Activated T-cell treated with anti-CD3 and anti-CD28 coated beads for 24 hours (primary cell): Measurements from ENCODE around the gene PSMB5.

Experiments used
- DNase-seq: peaks from one replicate; pipeline ENCODE4 v3.0.0-alpha.2; 2020; ENCODE audit warnings: low read depth

The PSMB5 gene

GRCh38 chr14:23034498-23035302 lies at the start of gene PSMB5:
Gene PSMB5 (minus strand): TSS chr14:23034900. CDS start chr14:23034881, 19 bp downstream.
- peak; percentile 83 for DNase-seq

- DNase-seq: no peak
Observed at GRCh38 chr14:23080474-23080873, 45.8 kb upstream of the PSMB5 start.

DNA sequence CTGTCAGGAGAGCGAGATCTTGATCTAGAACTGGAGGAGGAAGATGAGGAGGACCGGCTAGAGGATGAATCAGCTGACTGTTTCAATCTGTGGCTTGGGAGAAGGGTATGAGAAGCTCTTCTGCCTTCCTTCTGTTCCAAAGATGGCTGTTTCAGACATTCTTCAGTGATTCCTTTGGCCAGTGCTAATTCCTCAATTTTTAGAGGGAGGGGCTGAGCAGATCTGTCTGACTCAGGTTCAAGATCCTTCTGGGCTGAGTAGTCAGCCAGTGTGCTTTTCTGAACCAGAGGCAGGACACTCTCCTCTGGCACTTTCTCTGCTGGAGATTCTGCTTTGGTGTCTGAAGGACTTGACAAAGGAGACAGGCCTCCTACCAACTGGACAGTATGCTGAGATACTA lies 45.0 kb upstream of the PSMB5 start:
- no peak for DNase-seq

GRCh38 chr14:23078692-23079116 lies 44.0 kb upstream of the PSMB5 start:
- DNase-seq: no peak

GRCh38 chr14:23077962-23078361 lies 43.3 kb upstream of the PSMB5 start:
- no peak for DNase-seq

DNA sequence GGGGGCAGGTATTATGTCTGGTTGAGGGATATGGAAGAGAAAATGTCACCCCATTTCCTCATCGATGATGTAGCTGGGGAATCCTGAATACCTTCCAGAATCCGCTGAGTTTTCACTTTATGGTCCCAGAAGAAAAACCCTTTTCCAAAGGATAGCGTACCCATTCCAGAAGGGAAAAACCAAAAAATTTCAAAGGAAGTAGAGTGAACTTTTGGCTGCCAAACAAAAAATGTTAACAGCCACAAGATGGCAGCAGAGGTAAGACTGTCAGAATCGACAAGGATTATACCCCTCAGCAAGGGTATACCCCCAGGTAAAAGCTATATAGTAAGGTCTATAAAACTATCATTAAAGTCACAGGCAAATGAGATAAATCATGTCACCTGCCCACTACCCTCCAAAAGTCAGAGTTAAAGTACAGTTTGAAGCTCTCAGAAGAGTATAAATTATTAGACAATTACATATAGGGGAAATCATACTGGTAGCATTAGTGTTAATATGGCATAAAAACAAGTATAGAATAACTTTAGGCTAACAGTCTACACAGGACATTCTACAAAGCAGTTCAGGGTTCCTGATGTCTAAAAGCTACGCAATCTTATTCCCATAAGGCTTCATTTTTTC lies 42.2 kb upstream of the PSMB5 start:
- no peak for DNase-seq

- DNase-seq: no peak
Observed at GRCh38 chr14:23074906-23075305, 40.2 kb upstream of the PSMB5 start.

DNA sequence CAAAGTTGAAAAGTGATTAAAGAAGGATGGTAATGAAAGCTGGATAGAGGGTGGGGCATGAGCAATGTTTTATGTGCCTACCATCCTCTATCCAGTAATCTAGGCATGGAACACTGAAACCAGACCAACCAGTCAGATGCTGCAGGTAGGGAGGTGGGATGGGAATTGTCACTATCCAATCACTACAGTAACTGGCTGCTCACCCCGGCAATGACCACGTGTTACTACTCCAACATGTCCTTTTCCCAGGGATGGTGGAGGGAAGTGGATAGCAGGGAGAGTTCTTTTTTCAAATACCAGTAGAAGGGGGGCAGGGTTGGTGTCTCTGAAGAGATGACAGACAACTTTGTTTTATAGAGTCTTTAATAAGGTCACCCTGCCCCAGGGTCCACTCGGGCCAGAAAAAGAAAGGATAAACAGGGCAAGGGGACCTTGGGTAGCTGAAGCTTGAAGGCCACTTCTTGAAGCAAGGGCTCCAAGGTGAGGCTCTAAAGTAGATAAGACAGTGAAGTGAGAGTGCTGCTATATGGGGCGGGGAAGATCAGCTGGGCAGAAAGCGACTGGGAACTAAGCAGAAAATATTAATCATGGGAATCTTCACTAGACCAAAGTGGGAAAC lies 37.3 kb upstream of the PSMB5 start:
- DNase-seq: no peak

DNA sequence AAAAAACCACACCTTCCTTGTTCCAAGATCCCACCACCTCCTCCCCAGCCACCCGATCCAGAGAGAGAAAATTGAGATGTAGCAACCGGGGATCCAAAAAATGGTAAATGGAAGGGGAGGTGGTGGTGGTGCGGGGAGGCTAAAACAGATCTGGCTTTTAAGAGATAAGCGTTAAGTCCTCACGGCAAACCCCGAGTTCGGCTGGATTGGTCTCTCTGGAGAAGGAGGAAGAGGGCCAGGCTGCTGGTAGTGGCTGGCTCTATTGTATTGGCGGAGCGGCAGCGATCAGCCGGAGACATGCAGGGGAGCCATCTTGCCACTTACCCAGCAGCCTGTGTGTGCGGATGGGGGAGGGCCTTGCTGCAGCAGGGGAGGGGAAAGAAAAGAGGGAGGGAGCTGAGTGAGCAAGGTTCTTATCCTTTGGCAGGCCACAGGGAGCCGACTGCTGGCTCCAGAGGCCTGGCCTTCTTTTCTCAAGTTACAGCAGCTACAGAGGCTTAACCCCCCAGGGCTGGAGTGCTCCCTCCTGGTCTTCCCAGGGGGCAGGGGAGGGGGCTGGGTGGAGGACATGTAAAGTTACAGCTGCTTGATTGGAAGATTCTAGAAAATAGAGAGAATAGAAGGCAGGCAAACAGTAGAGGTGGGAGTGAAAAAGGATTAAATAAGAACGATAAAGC lies 36.7 kb upstream of the PSMB5 start:
- DNase-seq: peak; percentile 74

DNA sequence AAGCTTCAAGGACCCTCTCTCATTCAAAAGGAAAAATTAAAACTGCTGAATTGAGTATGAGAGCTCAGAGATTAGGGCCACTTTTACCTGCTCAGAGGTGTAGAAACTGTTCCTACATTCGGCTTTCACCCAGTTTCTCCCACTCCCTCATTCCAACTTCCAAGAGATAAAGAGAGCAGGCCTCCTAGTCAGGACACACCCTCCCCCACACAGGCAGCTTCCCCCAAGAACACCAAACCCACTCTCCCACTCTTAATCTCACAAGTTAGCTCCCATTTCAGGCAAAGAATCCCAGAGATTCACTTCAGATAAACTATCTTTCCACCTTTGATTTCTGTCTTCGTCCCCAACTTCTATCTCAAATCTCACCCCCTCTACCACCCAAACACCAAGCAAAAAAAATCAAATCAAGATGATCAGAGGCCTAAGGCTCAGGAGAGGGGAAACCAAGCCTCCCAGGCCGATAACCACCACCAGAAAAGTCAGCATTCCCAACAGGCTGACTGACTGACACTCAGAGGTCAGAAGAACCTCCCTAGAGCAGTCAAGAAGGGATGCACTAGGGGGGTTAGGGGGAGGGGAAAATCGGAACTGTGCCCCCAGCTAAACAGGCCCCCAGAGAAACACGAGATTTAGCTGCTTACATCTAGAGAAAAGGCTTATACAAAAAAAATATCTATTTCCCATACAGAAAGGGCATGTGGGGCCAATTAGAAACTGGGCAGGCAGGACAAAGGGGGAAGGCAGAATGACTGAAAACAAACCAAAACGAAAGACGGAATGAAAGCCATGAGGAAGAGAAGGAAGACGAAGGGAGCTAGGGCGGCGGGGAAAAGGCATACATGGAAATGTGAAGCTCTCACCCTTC lies 35.8 kb upstream of the PSMB5 start:
- DNase-seq: no peak

DNA sequence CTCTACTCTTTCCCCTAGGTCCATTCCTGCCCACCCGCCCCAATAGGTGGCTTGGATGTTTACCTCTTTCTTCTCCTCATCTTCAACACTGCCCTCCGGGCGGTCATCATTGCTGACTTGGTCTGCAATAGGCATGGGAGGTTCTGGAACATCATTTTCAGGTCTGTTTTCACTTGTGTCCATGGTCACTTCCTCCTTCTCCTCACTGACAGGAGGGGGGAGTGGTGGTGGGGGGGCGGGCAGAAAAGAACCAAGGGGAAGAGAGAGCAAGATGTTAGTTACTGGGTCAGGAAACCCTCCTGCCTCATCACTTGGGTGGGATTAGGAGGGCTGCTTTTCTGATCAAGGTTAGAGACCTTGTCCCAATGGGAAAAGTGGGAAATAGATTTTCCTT lies 34.7 kb upstream of the PSMB5 start:
- DNase-seq: no peak

GRCh38 chr14:23068789-23069412 lies 34.2 kb upstream of the PSMB5 start:
- peak; percentile 70 for DNase-seq

DNA sequence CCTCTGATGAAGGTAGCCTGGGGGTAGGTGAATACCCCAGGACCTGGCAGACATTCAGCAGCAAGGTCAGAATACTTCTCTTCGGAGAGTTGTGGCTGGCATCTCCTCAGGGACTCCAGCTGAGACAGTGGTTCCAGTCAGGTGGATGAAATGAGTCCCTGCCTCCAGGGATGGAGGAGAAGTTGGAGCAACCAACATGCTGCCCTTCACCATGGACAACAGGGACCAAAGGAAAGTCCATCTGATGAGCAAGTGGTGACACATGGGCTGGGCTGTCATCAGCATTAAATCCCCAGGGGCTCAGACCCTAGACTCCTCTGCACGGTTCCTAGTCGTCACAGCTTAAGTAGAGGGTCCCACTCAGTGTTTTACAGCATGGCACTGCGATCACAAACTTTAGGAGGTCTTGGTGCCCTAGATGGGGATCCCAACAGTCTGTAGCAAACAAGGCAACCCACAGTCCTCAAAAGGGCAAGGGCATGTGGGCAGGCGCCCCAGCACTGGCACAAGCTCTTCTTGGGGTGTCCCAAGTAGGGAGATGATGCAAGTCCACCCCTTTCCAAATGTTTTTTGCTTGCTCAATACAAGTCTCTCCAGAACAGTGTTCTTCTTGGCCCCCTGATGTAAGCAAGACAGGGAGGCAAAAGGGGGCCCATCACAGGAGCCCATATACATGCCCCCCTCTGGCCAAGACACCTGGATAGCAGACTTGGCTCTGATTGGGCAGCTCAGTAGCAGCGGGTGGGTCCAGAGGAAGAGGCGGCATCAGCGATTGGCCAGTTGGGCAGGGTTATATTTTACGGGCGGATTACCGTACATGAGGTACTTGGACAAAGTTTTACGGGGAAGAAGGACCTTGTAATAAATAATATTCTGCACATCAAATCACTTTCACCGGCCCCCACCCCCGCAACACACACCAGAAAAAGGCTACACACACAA lies 33.4 kb upstream of the PSMB5 start:
- no peak for DNase-seq

- no peak for DNase-seq
Observed at GRCh38 chr14:23066855-23067744, 32.4 kb upstream of the PSMB5 start.

- no peak for DNase-seq
Observed at GRCh38 chr14:23066368-23066767, 31.7 kb upstream of the PSMB5 start.

- no peak for DNase-seq
Observed at GRCh38 chr14:23063601-23064000, 28.9 kb upstream of the PSMB5 start.

DNA sequence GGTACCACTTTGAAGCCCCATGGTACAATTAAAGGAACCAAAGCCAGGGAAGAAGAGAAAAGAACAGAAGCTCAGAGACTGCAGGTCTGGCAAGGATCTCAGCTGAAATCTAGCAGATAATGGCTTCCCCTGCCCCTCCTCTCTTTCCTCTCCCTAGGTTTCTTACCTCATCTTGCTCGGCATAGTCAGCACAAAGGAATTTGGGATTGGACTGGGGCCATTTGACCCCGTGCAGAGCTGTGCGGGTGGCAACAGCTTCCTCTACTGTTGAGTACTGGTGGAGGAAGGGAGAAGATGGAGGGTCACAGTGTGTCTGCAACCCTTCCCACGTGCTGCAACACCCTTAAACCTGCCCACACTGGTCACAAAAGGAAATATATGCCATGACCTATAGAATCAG lies 27.3 kb upstream of the PSMB5 start:
- no peak for DNase-seq

GRCh38 chr14:23060536-23061260 lies 26.0 kb upstream of the PSMB5 start:
- DNase-seq: no peak
